Measurements from ENCODE around the gene NAT8. TPM values are rescaled to one million over a fixed set of nuclear protein-coding genes. Genes with fewer than 3 reads are reported as not detected.
"Not testable (repeated sequence)": the region's sequence is repeated elsewhere in the genome, so short reads cannot be mapped to it uniquely, and the experiment has no call there.

Gene NAT8
- total RNA-seq, 2 donors from 2014 or later = 0.64 TPM; not detected in 1

DNA sequence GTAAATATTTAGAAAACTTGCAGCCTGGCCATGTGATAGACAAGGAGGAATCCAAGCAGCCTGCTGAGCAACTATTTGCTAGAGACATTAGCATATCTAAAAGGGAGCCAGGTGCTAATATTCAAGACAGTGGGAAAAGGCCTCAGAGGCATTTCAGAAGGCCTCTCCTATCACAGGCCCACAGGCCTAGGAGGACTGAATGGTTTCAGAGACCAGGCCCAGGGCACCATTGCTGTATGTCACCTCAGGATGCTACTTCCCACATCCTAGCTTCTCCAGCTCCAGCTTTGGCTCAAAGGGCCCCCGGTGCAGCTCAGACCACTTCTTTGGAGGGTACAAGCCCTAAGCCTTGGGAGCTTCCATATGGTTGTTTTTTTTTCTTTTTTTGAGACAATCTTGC lies 3.8 kb downstream of the NAT8 start:
- no peak for DNase-seq
- no peak overlapping the region for H3K9ac ChIP-seq (ENCODE audit: low read depth in 2 of 2, low read length in 2 of 2)
- TF ChIP-seq, protein P1, sequence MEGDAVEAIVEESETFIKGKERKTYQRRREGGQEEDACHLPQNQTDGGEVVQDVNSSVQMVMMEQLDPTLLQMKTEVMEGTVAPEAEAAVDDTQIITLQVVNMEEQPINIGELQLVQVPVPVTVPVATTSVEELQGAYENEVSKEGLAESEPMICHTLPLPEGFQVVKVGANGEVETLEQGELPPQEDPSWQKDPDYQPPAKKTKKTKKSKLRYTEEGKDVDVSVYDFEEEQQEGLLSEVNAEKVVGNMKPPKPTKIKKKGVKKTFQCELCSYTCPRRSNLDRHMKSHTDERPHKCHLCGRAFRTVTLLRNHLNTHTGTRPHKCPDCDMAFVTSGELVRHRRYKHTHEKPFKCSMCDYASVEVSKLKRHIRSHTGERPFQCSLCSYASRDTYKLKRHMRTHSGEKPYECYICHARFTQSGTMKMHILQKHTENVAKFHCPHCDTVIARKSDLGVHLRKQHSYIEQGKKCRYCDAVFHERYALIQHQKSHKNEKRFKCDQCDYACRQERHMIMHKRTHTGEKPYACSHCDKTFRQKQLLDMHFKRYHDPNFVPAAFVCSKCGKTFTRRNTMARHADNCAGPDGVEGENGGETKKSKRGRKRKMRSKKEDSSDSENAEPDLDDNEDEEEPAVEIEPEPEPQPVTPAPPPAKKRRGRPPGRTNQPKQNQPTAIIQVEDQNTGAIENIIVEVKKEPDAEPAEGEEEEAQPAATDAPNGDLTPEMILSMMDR (IDR thresholded peaks at IDR 0.05) = no peak
- no peak overlapping the region for H3K27ac ChIP-seq
- H3K4me3 ChIP-seq = no peak overlapping the region
- no peaks in the 10 kb centered on the region for H3K36me3 ChIP-seq
- intact Hi-C loops (cut with DNase I) = no loop called here
- H3K9me3 ChIP-seq = no peaks in the 10 kb centered on the region
- no peaks in the 10 kb centered on the region for H3K27me3 ChIP-seq
- H3K4me1 ChIP-seq = no peaks in the 10 kb centered on the region

DNA sequence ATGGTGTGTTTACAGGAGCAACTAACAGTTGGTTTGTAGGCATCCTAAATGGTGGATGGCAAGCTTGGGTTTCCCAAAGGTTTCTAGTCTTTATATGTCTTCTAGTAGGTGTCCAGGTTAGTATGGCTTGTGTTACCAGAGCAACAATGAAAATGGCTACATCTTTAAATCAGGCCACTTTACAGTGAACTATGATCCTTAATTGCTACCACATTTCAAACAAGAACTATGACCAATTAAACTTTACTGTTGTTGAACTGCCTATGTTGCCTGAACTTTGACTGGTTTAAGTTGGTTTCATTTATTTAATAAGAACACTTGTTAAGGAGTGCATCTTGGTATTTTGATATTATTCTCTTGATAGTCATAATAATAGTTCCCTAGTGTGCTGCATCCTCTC lies 5.2 kb downstream of the NAT8 start:
- H3K36me3 ChIP-seq; intact Hi-C loops (cut with DNase I); H3K9ac ChIP-seq (ENCODE audit: low read depth in 2 of 2, low read length in 2 of 2); H3K9me3 ChIP-seq; DNase-seq; H3K27me3 ChIP-seq; H3K4me1 ChIP-seq; H3K4me3 ChIP-seq: not testable (repeated sequence)
- H3K27ac ChIP-seq = peak overlapping the region; percentile 55

DNA sequence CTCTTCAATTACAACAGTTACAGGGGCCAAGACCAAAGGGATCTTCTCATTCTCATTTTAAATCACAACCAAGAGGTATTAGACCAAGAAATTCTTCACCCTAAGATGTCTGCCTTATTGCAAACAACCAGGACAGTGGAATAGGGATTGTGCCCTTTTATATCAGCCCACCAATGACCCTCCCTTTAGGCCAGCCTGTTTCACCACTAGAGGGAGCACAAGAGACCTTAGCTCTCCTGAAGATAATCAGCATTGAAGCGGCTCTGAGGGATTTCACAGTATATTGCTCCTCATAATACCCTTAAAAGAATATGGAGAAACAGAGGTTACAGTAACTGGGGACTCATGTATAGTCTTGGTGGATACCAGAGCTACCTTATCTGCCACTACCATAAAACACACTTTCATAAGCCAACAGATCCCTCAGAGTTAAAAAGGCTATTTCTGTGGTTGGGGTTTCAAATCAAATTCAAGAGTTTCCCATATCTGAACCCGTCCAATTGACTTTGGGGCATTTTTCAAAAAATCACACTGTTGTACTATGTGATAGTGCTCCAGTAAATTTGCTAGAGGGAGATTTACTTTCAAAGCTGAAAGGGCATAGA lies 11.5 kb downstream of the NAT8 start:
- DNase-seq; H3K4me1 ChIP-seq; H3K9me3 ChIP-seq; H3K9ac ChIP-seq (ENCODE audit: low read depth in 2 of 2, low read length in 2 of 2); H3K36me3 ChIP-seq; H3K27me3 ChIP-seq; H3K4me3 ChIP-seq; H3K27ac ChIP-seq; intact Hi-C loops (cut with DNase I): not testable (repeated sequence)
- TF ChIP-seq, protein P1 (IDR thresholded peaks at IDR 0.05) = peak; percentile 48

DNA sequence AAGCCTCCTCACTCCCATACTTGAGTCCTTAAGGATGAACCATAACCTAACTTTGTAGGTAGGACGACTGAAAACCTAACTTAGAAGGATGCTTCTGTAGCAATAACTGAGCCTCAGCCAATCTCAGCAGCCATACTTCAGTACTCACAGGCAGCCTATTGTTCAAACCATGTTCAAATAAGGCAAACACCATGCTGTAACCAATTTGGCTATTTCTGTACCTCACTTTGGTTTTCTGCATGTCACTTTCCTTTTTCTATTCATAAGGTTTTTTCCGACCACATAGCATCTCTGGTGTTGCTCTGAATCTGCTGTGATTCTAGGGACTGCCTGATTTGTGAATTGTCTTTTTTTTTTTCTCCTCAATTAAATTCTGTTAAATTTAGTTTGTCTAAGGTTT lies 13.7 kb downstream of the NAT8 start:
- H3K27me3 ChIP-seq = not testable (repeated sequence)

DNA sequence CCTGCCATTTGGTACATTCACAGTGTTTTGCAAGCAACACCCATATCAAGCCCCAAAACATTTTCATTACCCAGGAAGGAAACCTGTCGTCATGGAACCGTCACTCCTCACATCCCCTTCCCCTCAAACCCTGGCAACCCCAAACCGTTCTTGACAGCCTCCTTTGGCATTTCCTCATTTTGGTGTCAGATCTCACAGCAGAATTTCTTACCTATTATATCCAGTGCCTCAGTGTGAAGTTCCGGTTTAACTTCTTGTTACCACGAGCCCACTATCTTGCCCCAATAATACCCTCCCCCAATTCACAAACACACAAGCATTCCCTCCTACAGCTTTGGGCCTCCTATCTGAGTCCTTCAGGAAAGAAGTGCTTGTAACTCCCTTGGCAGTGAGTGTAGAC lies 16.0 kb downstream of the NAT8 start:
- intact Hi-C loops (cut with DNase I); H3K27me3 ChIP-seq; H3K27ac ChIP-seq: not testable (repeated sequence)

More for the DNA sequence above, 13.7 kb downstream of the NAT8 start:
- H3K36me3 ChIP-seq; H3K27ac ChIP-seq; H3K9me3 ChIP-seq; H3K9ac ChIP-seq (ENCODE audit: low read depth in 2 of 2, low read length in 2 of 2); H3K4me1 ChIP-seq; H3K4me3 ChIP-seq; intact Hi-C loops (cut with DNase I); DNase-seq: not testable (repeated sequence)

DNA sequence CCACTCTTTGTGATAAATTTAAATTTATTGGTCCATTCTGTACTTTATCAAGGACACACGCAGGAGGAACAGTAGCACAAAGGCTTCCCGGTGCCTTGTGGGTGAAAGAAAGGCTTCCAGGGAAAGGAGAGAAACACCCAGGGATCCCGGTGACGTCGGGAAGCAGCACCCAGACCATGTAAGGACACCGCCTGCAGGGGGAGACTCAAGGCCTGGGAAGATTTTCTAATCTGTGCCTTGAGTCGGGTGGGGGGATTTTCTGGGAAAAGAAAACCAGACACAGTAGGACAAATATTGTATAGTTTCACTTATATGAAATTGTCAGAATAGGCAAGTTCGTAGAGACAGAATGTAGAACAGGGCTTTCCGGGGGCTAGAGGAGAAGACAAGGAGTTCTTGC lies 17.6 kb downstream of the NAT8 start:
- H3K27ac ChIP-seq; H3K4me1 ChIP-seq; intact Hi-C loops (cut with DNase I); H3K4me3 ChIP-seq; H3K36me3 ChIP-seq; H3K9ac ChIP-seq (ENCODE audit: low read depth in 2 of 2, low read length in 2 of 2); DNase-seq; H3K27me3 ChIP-seq; H3K9me3 ChIP-seq: not testable (repeated sequence)

More for the DNA sequence above, 16.0 kb downstream of the NAT8 start:
- not testable (repeated sequence) for H3K4me3 ChIP-seq; DNase-seq; H3K9me3 ChIP-seq; H3K4me1 ChIP-seq; H3K9ac ChIP-seq (ENCODE audit: low read depth in 2 of 2, low read length in 2 of 2); H3K36me3 ChIP-seq

DNA sequence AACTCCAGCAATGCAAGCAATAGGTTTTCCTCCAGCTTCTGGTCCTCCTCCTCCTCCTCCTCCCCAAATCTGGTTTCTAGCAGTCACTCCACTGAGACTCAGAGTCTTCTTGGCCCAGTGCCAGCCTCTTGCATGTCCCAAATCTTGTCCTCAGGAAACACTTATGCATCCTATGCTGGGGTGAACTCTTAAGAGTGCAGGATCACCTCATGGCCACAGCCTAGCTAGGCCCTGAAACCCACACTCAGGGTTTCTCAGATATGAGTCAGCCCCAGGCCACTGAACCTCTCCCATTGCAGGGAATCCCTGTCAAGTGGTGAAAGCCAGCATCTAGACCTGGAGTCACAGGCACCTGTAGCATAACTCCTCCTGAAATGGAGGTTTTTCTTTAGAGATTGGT lies 18.2 kb downstream of the NAT8 start:
- H3K27me3 ChIP-seq; intact Hi-C loops (cut with DNase I); H3K36me3 ChIP-seq; H3K27ac ChIP-seq; DNase-seq; H3K4me1 ChIP-seq; H3K4me3 ChIP-seq; H3K9ac ChIP-seq (ENCODE audit: low read depth in 2 of 2, low read length in 2 of 2); H3K9me3 ChIP-seq: not testable (repeated sequence)

DNA sequence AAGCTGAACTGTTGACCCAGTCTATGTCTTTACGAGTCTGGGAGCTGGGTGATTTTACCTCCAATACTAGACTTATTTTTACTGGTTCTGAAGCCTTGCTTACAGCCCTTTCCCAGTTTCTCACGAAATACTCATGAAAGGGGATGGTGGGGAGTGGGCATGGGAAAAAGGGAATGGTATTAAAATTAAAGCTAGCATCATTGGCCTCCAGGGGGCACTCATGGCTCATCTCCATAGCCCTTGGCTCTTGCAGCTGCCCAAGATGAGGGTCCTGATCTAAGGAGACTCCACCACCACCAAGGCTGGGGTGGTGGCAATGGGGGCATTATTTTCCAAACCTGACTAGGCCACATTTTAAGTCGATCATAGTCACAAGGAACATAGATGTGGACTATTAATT lies 22.3 kb downstream of the NAT8 start:
- not testable (repeated sequence) for H3K9me3 ChIP-seq, DNase-seq, H3K4me1 ChIP-seq

More for the DNA sequence above, 22.3 kb downstream of the NAT8 start:
- intact Hi-C loops (cut with DNase I); H3K9ac ChIP-seq (ENCODE audit: low read depth in 2 of 2, low read length in 2 of 2); H3K36me3 ChIP-seq; H3K4me3 ChIP-seq; H3K27ac ChIP-seq; H3K27me3 ChIP-seq: not testable (repeated sequence)
- TF ChIP-seq, protein P1 (IDR thresholded peaks at IDR 0.05) = peak; percentile 15

All from colonic mucosa (tissue), 4 donors.